ENCODE measurements around the gene CD244.

Gene CD244

DNA sequence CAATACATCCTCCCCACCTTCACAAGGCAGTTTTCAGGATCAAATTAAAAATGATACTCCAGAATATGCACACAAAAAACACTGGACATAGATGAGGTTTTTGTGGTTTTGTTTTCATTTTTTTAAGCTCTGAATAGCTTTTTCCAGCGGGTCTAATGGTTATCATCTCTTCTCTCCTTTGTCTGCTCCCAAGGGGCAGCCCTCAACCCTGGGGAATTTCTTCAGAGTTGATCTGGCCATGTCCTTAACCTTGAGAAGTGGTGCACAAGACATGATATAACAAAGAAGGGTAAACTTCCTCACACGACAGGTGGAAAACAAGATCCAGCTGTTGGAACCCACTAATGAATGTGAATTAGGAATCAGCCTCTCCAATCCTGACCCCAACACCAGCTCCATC, 1.5 kb upstream of the CD244 start:
- H3K27ac ChIP-seq = no peak overlapping the region
- H3K27me3 ChIP-seq (ENCODE audit: insufficient read depth, low read depth, severe bottlenecking) = peaks cover 97% of the 10 kb centered on the region
- DNase-seq = no peak

DNA sequence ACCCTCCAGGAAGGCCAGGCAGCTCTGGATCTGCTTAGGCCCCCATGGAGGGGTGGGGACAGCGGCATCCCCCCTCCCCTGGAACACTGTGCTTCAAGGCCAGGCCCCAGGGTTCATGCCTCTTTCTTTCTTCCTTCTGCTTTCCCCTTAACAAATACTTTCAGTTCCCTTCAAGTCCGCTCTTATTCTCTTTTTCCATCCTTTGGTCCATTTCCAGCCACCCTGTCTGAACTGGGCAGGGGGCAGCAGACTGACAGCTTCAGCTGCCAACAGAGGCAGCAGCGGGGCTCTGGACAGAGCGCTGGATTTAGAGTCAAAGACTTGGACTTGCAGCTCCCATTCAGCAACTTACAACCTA, 1.1 kb upstream of the CD244 start:
- H3K36me3 ChIP-seq = no peaks in the 10 kb centered on the region
- peaks cover 7% of the 10 kb centered on the region for H3K9me3 ChIP-seq (ENCODE audit: severe bottlenecking)
- no peak for DNase-seq
- TF ChIP-seq, protein P1, sequence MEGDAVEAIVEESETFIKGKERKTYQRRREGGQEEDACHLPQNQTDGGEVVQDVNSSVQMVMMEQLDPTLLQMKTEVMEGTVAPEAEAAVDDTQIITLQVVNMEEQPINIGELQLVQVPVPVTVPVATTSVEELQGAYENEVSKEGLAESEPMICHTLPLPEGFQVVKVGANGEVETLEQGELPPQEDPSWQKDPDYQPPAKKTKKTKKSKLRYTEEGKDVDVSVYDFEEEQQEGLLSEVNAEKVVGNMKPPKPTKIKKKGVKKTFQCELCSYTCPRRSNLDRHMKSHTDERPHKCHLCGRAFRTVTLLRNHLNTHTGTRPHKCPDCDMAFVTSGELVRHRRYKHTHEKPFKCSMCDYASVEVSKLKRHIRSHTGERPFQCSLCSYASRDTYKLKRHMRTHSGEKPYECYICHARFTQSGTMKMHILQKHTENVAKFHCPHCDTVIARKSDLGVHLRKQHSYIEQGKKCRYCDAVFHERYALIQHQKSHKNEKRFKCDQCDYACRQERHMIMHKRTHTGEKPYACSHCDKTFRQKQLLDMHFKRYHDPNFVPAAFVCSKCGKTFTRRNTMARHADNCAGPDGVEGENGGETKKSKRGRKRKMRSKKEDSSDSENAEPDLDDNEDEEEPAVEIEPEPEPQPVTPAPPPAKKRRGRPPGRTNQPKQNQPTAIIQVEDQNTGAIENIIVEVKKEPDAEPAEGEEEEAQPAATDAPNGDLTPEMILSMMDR (IDR thresholded peaks at IDR 0.05; ENCODE audit: low read depth, low read length) = no peak
- H3K27ac ChIP-seq = no peak overlapping the region
- peaks cover 97% of the 10 kb centered on the region for H3K27me3 ChIP-seq (ENCODE audit: insufficient read depth, low read depth, severe bottlenecking)
- no peak overlapping the region for H3K4me3 ChIP-seq (ENCODE audit: low read depth, low read length)

More for the DNA sequence above, 1.5 kb upstream of the CD244 start:
- H3K36me3 ChIP-seq = no peaks in the 10 kb centered on the region
- TF ChIP-seq, protein P1 (IDR thresholded peaks at IDR 0.05; ENCODE audit: low read depth, low read length) = no peak
- H3K4me3 ChIP-seq (ENCODE audit: low read depth, low read length) = no peak overlapping the region
- peaks cover 7% of the 10 kb centered on the region for H3K9me3 ChIP-seq (ENCODE audit: severe bottlenecking)

DNA sequence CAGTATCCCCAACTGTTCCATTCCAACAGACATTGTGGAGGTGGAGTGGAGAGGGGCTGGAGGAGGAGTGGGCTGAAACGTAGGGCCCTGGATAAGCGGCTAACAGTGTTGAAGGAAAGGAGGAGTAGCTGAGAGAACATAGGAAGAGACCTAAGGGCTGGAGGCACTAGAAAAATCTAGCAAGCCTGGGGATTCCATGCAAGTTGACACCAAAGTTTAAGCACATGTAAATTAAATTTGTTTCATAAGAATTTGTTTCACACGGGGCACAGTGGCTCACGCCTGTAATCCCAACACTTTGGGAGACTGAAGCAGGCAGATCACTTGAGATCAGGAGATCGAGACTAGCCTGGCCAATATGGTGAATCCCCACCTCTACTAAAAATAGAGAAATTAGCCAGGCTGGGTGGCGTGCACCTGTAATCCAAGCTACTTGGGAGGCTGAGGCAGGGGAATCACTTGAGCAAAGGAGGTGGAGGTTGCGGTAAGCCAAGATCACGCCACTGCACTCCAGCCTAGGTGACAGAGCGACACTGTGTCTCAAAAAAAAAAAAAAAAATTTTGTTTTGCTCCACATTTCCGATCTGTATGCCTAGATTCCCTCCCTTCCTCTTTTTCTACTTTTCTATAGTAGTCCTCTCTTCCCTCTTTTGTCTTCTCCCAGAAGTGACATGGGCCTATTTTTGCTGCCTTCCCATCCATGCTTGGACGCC, 530 bp upstream of the CD244 start:
- no peak for DNase-seq
- Histone ChIP-seq H3K27me3 (ENCODE audit: insufficient read depth, low read depth, severe bottlenecking) (peaks cover 97% of the 10 kb centered on the region), H3K36me3 (no peaks in the 10 kb centered on the region), H3K4me3 (ENCODE audit: low read depth, low read length) (no peak overlapping the region), H3K9me3 (ENCODE audit: severe bottlenecking) (peaks cover 11% of the 10 kb centered on the region), H3K27ac (no peak overlapping the region)
- TF ChIP-seq, protein P1 (IDR thresholded peaks at IDR 0.05; ENCODE audit: low read depth, low read length) = no peak

DNA sequence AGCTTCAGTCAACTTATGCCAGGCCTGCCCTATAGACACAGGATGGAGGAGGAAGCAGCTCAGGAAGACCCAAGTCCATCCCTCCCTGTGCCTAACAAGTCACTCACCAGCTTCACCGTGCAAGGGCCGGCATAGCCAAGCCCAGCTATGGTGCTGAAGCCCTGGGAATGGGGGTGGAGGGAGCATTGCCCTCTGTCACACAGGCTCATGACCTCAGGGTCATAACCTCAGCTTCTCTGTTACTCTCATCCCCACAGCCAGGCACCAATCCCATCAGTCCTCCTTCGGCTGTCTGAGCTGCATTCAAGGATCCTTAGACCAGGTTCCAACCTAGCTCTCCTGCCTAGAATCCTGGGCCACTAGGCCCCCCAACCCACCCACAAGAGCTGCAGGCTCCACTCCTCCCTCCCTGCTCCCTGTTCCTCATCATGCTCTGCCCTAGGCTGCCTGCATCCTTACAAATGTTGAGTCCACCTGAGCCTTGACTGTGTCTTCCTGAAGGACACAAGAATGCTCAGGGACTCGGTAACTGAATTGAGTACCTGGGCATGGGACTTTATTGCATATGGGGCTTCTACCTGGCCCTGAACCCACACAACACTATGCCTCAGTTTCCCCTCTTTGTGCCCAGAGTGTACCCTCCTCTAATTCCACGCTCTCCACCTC, 1.7 kb downstream of the CD244 start:
- Histone ChIP-seq H3K4me3 (ENCODE audit: low read depth, low read length) (no peak overlapping the region), H3K27ac (no peak overlapping the region), H3K27me3 (ENCODE audit: insufficient read depth, low read depth, severe bottlenecking) (peaks cover 98% of the 10 kb centered on the region), H3K9me3 (ENCODE audit: severe bottlenecking) (peaks cover 11% of the 10 kb centered on the region), H3K36me3 (no peaks in the 10 kb centered on the region)
- TF ChIP-seq, protein P1 (IDR thresholded peaks at IDR 0.05; ENCODE audit: low read depth, low read length) = no peak
- DNase-seq = no peak

DNA sequence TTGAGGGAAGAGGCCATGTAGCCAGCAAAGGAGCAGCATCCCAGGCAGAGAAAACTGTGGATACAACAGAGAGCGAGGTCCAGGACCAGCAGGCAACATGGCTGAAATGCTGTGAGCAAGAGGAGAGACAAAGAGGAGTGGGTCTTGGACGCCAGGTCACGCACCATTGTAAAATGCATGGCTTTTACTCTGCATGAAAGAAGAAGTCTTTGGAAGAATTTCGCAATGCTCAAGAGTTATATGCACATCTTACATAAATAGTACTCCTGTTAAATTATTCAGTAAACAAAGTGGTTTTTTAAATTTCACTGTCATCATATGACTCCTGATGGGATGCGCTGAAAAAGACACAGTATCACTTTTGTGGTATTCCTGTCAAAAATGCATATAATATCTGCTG, 3.5 kb downstream of the CD244 start:
- DNase-seq = no peak
- H3K9me3 ChIP-seq (ENCODE audit: severe bottlenecking) = peaks cover 11% of the 10 kb centered on the region
- H3K4me3 ChIP-seq (ENCODE audit: low read depth, low read length) = no peak overlapping the region
- TF ChIP-seq, protein P1 (IDR thresholded peaks at IDR 0.05; ENCODE audit: low read depth, low read length) = no peak
- no peak overlapping the region for H3K27ac ChIP-seq
- H3K36me3 ChIP-seq = no peaks in the 10 kb centered on the region
- H3K27me3 ChIP-seq (ENCODE audit: insufficient read depth, low read depth, severe bottlenecking) = peaks cover 96% of the 10 kb centered on the region
